ENCODE data around the gene WBP1.

Gene WBP1

GRCh38 chr2:74486141-74486540 is 27.9 kb downstream of the WBP1 start:
- DNase-seq, result no peak

DNA sequence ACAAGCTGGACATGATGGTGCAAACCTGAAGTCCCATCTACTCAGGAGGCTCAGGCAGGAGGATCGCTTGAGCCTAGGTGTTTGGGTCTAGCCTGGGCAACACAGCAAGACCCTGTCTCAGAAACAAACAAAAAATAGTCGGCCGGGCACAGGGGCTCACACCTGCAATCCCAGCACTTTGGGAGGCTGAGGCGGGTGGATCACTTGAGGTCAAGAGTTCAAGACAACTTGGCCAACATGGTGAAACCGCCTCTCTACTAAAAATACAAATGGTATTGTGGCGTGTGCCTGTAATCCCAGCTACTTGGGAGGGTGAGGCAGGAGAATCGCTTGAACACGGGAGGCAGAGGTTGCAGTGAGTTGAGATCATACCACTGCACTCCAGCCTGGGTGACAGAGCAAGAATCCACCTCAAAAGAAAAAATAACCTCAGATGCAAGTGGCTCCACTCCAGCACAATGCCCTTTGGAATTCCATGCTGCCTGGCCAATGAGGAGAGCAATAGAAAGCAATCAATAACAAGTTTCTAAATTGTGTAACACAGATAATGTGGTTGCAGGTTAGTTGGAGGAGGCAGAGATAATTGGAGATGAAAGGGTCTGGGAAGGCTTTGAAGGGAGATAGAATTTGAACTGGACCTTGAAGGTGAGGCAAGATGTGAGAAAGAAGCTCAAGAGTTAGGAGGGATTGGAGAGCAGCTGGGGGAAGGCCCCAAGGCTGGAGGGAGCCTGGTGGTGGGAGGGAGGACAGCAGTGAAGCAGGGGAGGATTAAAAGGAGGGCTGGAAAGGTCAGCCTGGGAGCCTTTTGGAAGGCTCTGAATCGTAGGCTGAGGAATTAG is 30.6 kb downstream of the WBP1 start:
- DNase-seq, result no peak

- DNase-seq, result no peak
Measured at GRCh38 chr2:74489906-74490305, 31.7 kb downstream of the WBP1 start.

DNA sequence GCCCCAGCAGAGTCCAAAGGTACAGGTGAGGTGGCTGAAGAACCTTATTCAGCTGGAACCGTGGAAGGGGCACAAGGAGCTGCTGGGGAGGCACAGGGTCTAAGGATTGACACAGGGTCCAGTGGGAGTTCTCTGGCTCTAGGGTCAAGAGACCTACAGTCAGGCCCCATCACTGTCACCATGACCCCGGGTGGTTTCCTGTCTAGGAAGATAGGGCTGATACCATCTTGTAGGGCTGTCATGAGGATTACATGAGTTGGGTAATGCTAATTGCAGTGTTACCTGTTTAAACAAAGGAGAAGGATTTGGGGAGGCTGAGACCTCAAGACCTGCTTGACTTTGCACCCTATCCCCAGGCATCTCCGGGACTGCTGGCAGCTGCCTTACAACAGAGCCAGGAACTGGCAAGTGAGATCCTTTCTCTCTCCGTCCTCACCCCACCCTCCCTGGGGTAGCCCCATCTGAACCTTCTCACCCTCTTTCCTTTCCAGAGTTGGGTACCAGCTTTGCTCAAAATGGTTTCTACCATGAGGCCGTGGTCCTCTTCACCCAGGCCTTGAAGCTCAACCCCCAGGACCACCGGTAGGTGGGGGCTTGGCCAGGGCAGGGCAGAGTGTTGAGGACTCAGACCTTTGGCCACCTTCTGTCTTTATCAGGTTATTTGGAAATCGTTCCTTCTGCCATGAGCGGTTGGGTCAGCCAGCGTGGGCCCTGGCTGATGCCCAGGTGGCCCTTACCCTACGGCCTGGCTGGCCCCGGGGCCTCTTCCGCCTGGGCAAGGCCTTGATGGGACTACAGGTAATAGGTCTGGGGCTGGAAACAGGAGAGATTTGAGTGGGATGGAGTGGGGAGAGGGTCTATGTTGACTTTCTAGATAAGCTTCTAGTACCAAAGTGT is 33.7 kb downstream of the WBP1 start:
- no peak for DNase-seq

GRCh38 chr2:74493546-74493945 is 35.3 kb downstream of the WBP1 start:
- no peak for DNase-seq

- no peak for DNase-seq
Measured at GRCh38 chr2:74495440-74495839, 37.2 kb downstream of the WBP1 start.

DNA sequence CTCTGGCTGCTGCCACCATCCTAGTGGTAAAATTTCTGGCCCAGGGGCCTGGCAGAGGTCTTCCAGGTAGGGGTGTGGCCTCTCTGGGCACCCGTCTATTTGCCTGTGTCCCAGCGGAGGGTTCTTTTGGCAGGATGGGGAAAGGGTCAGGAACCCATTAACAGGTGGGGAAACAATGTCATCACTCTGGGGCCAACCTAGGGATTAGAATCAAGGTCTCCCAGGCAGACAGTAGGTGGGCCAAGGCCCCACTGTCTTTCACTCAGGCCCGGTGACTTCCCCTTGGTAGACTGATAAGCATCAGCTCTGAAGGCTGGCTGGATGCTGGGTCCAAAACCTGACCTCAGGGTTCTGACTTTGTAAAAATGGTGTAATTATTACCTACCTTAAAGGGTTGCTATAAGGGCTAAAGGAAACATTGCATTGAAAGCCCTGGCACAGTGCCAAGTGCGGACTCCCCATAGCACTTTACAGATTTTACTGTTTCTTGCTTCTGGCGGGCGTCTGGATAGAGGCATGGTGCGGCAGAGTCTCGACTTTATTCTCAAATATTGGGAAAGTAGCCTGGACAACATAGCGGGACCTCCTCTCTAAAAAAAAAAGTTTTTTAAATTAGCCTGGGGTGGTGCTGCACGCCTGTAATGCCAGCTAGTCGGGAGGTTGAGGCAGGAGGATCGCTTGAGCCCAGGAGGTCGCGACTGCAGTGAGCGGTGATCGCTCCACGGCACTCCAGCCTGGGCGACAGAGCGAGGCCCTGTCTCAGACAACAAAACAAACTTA is 38.9 kb downstream of the WBP1 start:
- DNase-seq, result no peak

GRCh38 chr2:74497777-74498499 is 39.7 kb downstream of the WBP1 start:
- DNase-seq, result no peak

GRCh38 chr2:74498500-74499266 is 40.4 kb downstream of the WBP1 start:
- DNase-seq, result no peak

DNA sequence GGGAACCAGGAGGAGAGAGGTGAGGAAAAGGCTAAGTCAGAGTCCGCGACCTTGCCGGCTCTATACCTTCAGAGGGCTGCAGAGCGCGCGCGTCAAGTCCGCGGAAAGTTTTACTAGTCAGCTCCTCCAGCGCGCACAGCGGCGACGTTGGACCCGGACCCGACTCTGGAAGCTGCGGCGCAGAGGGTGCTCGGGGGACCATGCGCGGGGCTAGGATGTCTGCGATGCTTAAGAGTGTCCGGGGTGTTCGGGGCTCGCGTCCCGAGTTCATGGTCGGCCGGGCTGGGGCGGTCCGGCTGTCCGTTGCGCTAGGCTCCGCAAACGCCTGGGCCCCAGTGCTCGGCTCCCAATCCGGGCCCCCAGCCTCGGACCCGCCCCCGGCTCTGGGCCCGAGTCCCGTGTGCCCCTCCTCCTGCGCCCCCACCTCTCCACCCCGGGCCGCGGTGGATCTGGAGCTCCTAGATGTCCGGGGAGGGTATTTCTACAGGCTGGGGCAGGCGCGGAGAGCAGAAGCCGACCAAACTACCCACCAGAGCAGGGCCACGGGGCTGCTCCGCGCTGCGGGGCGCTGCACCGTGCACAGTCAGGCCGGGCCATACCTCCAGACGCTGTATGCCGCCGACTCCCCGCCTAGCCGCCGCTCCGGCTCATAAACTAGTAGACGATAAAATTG is 41.2 kb downstream of the WBP1 start, which contains the start of gene LBX2:
TSS of gene LBX2 (minus strand) at position 337 of the 673 bp plus-strand sequence. CDS start at position 271, 66 bp downstream.
- no peak for DNase-seq

- no peak for DNase-seq
Measured at GRCh38 chr2:74499940-74500577, 41.8 kb downstream of the WBP1 start.

- no peak for DNase-seq
Measured at GRCh38 chr2:74500578-74500946, 42.3 kb downstream of the WBP1 start.

DNA sequence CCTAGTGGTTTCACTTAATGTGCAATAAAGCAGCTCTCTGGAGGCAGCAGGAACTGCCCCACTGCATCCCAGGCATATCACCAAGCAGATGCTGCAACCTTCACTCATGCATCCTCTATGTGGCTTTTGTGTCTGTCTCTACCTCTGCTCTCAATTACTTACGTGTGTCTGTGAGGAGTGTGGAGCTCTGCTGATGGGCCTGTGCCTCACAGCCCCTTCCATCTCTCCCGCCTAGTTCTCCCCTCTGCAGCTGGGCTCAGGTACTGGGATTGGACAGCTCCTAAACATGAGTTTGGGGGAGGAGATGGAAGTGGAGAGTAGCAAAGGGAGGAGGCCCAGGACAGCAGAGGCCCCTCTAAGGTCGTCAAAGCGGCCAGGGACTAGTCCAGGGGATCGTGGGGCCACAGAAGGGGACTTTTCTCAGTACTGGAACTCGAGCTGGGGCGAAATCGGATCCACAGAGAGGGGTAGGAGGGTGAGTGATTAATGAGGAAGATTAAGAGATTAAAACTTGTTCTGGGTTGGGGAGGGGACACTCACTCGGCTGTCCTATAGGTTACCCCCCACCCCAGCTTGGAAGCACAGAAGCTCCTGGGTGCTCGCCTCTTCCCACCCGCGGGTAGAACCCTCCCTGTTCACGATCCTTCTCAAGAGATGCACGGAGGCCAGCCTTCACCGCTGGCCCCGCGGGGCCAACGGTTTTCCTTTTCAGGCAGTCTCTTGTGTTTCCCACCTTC is 43.3 kb downstream of the WBP1 start:
- DNase-seq, result no peak

- no peak for DNase-seq
Measured at GRCh38 chr2:74502147-74502719, 44.0 kb downstream of the WBP1 start.

DNA sequence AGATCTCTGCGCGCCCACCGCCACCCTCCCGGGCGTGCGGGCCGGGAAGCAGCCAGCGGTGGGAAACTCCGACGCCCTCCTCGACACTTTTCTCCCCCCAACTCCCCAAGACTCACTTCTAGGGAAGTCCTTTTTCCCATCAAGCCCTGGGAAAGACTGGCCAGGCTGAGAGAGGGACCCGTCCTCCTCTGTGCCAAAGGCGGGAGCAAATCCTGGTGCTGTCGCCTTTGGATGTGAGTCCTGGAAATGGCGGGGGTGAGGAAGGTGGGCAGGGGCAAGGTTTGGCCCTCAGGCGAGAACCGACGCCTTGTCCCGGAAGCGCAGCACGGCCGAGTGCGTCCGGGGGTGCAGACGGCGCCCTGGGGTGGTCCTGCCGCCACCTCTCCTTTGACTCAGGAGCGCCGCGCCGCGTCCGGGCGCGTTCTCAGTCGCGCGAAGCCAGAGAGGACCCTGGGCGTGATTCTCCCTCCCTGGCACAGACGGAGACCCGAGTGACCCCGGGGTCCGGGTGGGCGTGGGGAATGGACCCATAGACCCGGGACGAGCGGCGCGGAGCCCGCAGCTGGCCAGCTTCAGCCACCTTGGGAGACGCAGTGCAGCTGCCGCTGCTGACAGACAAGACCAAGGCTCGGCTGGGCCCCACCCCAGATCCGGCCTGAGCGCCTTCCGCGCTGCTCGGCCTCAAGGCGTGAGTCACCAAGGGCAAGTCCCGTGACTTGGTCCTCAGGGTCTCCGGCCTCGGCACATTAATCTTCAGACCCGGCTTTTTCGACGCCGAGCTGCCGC is 44.7 kb downstream of the WBP1 start:
- no peak for DNase-seq

- DNase-seq, result no peak
Measured at GRCh38 chr2:74503506-74504475, 45.6 kb downstream of the WBP1 start.

DNA sequence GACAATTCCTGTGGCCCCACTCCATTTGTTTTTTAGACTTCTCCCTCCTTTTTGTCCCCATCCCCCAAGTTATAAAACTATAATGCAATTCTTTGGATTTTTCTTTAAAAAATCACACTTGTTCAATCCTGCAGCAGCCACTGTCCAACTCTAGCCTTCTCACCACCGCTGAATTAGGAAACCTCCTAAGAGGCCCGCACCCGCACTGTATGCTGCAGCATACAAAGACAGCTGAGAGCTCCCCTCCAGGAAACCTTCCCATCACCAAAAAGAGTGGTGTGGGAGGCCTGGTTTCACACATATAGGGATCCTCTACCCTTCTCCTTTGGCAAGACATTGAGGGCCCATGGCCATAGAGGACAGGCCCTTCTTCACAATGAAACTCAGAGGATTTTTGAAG is 46.4 kb downstream of the WBP1 start:
- DNase-seq, result no peak
